Calu3 (cell line): ENCODE results near the gene EID3. TPM values are rescaled to one million over a fixed set of nuclear protein-coding genes. Genes with fewer than 3 reads are reported as not detected.

Source experiments
- BruUV-seq: library from RNA; stranded (reverse); fragments of 400-500 nt; replicated peaks from 2 replicates; lab custom pipeline; 2021; lab: Mats Ljungman, UMichigan
- CTCF ChIA-PET: fragments of 300-600 bp; sonication (Branson Sonifier 250); formaldehyde crosslinking; loops from one replicate; lab custom pipeline; 2022; ENCODE audit warnings: antibody characterized with exemption; lab: Charles Lee
- DNase-seq: peaks from one replicate; pipeline ENCODE4 v3.0.0; 2022
- H3K27ac Mint-ChIP-seq: one replicate; pipeline ENCODE4 v1.8.0; 2022; ENCODE audit warnings: mixed read lengths; ENCODE audit not compliant: unreplicated experiment
- H3K27me3 Mint-ChIP-seq: one replicate; pipeline ENCODE4 v1.8.0; 2022; ENCODE audit warnings: mixed read lengths; ENCODE audit not compliant: unreplicated experiment
- H3K36me3 Mint-ChIP-seq: one replicate; pipeline ENCODE4 v1.8.0; 2022; ENCODE audit warnings: mild to moderate bottlenecking, moderate library complexity, mixed read lengths; ENCODE audit not compliant: insufficient read depth, unreplicated experiment
- H3K4me1 Mint-ChIP-seq: one replicate; pipeline ENCODE4 v1.8.0; 2022; ENCODE audit warnings: mild to moderate bottlenecking, low read depth, mixed read lengths; ENCODE audit not compliant: unreplicated experiment
- H3K4me3 Mint-ChIP-seq: one replicate; pipeline ENCODE4 v1.8.0; 2022; ENCODE audit warnings: mild to moderate bottlenecking, low read depth, moderate library complexity, mixed read lengths; ENCODE audit not compliant: unreplicated experiment
- H3K9me3 Mint-ChIP-seq: one replicate; pipeline ENCODE4 v1.8.0; 2022; ENCODE audit warnings: low read depth, mixed read lengths; ENCODE audit not compliant: unreplicated experiment
- intact Hi-C: fragments of 100-400 bp; cut with micrococcal nuclease; formaldehyde crosslinking; loops from one replicate; pipeline ENCODE4 v1.10.0; 2022; ENCODE audit not compliant: unreplicated experiment
- total RNA-seq: library from RNA; stranded (reverse); gene quantifications from 2 replicates; pipeline ENCODE4 v1.2.3, GENCODE V29; 2022
- TF ChIP-seq, protein P1 (sequence below): fragments of 200-600 bp; IDR thresholded peaks from one replicate; pipeline ENCODE4 v1.8.0; 2022; ENCODE audit warnings: antibody characterized with exemption; ENCODE audit not compliant: unreplicated experiment

The EID3 gene
- total RNA-seq, 1 experiment from 2014 or later: 5.5 TPM

DNA sequence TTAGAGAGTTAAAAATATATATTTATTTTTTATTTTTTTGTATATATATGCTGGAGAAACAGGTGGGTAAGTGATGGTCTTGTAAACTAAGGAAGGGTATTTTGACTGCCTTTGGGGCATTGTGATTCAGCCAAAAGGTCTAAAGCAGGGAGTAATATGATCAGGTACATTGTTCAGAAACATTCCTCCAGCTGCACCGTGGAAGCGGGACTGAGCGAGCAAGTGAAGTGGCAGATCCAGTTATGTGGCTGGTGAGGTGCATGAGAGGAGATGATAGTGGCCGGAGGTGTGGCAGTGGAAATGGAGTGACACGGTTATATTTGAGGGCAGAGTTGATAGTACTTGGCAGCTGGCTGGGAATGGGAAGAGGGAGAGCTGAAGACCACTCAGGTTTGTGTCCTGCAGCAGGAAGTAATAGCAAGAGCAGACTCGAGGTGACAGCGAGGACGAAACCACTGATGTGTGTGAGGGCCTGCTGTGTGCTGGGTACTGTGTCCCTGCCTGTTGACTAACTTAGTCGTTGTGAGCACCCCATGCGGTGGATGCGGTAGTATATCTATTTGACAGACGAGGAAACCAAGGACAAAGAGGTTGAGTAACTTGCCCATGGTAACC lies 39.2 kb downstream of the EID3 start:
- peaks cover 9% of the 10 kb centered on the region for H3K4me1 Mint-ChIP-seq
- H3K36me3 Mint-ChIP-seq: peaks cover 79% of the 10 kb centered on the region
- no peaks in the 10 kb centered on the region for H3K9me3 Mint-ChIP-seq
- no TSS peak for BruUV-seq
- CTCF ChIA-PET: interaction anchor here (0.5 kb wide), 1 partner anchor 22 kb away, joined by 3 read pairs; no protein-coding TSS in a partner anchor
- intact Hi-C loops: no loop called here
- no peak for DNase-seq
- TF ChIP-seq, protein P1, sequence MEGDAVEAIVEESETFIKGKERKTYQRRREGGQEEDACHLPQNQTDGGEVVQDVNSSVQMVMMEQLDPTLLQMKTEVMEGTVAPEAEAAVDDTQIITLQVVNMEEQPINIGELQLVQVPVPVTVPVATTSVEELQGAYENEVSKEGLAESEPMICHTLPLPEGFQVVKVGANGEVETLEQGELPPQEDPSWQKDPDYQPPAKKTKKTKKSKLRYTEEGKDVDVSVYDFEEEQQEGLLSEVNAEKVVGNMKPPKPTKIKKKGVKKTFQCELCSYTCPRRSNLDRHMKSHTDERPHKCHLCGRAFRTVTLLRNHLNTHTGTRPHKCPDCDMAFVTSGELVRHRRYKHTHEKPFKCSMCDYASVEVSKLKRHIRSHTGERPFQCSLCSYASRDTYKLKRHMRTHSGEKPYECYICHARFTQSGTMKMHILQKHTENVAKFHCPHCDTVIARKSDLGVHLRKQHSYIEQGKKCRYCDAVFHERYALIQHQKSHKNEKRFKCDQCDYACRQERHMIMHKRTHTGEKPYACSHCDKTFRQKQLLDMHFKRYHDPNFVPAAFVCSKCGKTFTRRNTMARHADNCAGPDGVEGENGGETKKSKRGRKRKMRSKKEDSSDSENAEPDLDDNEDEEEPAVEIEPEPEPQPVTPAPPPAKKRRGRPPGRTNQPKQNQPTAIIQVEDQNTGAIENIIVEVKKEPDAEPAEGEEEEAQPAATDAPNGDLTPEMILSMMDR: no peak
- no peaks in the 10 kb centered on the region for H3K27me3 Mint-ChIP-seq
- no peak overlapping the region for H3K27ac Mint-ChIP-seq
- H3K4me3 Mint-ChIP-seq: no peak overlapping the region

DNA sequence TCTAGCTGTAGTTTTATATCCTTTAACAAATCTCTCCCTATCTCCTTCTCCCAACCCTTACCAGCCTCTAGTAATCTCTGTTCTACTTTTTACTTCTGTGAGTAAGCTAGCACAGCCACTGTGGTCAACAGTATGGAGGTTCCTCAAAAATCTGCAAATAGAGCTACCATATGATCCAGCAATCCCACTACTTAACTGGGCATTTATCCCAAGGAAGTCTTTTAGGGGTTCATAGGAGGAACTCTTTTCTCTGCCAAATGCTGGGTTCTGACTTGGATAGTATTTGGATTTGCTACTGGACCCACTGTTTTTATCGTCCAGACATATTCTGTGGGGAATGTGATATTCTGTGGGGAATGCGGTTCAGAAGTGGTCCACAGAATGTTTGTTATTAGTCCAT lies 41.1 kb downstream of the EID3 start:
- no peaks in the 10 kb centered on the region for H3K9me3 Mint-ChIP-seq
- no peak for DNase-seq
- peaks cover 69% of the 10 kb centered on the region for H3K36me3 Mint-ChIP-seq
- H3K4me1 Mint-ChIP-seq: peaks cover 9% of the 10 kb centered on the region
- H3K4me3 Mint-ChIP-seq: no peak overlapping the region
- CTCF ChIA-PET: no interaction called here
- TF ChIP-seq, protein P1: no peak
- intact Hi-C loops: no loop called here
- no TSS peak for BruUV-seq
- H3K27ac Mint-ChIP-seq: peak overlapping the region; percentile 16
- H3K27me3 Mint-ChIP-seq: no peaks in the 10 kb centered on the region

DNA sequence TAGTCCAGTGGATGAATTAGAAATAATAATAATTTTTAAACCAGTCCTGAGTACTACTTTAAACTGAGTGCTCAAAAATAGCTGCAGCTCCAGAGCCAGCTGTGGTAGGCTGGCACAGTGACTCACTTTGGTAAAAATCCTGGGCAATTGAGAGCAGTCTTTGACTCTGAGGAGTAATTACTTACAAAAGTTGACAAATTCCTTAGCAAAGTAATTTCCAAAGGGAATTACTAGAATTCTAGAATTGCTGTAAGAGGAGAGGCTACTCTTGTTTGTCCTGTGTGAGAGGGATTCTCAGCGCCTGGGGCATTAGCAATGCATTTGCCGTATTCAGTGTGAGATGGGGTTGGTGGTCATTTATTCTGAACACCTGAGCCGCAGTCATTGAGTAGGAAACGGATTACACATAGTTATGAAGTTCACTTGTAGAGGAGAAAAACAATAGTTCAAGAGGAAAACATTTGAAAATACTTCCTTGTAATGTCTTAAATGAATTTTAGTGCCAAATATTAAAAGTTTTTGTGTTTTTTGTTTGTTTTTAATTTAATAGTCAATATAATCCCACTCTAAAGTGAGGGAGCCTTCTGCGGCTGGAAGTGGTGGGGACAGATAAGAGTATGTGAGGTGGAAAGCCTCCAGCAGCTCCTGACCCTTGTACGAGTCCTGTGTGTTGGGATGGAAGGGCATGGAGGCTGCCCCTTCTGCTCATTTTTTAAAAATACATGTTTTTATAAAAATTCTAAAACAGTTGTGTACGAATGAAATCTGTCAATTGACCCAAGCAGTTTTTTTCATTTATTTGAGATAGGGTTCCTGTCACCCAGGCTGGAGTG lies 41.9 kb downstream of the EID3 start:
- H3K27ac Mint-ChIP-seq: no peak overlapping the region

DNA sequence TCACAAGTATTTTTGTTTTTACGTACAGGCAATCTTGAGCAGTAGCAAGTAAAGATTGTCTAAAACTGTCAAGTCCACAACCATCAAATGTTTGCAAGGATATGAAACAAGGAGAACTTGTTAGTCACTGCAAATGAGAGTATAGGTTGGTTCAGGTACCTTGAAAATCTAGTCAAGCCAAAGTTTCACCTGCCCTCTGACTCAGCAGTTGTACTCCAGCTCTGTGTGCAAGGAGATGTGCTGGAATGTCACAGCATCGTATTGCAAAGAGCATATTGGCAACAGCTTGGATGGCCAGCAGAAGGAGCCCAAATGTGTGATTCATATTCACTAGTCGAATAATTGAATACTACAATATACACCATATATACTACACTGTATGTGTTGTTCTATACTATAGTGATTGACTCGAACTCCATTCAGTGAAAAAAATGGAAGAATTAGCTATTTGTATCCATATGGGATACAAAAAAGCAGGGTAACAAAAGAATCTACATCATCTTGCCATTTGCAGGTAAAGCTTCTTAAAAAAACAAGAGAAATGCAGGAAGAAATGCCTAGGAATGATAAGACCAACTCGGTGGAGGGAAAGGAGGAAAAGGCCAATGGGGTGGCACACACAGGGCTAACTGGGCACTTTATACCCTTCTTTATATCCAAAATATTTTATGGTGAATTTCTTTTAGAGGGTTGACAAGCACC lies 44.0 kb downstream of the EID3 start:
- Mint-ChIP-seq H3K36me3 (peaks cover 72% of the 10 kb centered on the region), H3K27ac (peak overlapping the region; percentile 42), H3K4me1 (peaks cover 9% of the 10 kb centered on the region), H3K9me3 (no peaks in the 10 kb centered on the region), H3K27me3 (no peaks in the 10 kb centered on the region), H3K4me3 (no peak overlapping the region)
- DNase-seq: no peak
- intact Hi-C loops: no loop called here
- TF ChIP-seq, protein P1: no peak
- BruUV-seq: no TSS peak
- CTCF ChIA-PET: no interaction called here

More for the DNA sequence above, 41.9 kb downstream of the EID3 start:
- Mint-ChIP-seq H3K36me3 (peaks cover 69% of the 10 kb centered on the region), H3K4me1 (peaks cover 5% of the 10 kb centered on the region), H3K4me3 (no peak overlapping the region), H3K27me3 (no peaks in the 10 kb centered on the region), H3K9me3 (no peaks in the 10 kb centered on the region)
- TF ChIP-seq, protein P1: no peak
- intact Hi-C loops: no loop called here
- CTCF ChIA-PET: no interaction called here
- no TSS peak for BruUV-seq
- no peak for DNase-seq
